ENCODE measurements around the gene H1-8.
"Not testable (repeated sequence)": the region's sequence is repeated elsewhere in the genome, so short reads cannot be mapped to it uniquely, and the experiment has no call there.

H1-8 gene, protein sequence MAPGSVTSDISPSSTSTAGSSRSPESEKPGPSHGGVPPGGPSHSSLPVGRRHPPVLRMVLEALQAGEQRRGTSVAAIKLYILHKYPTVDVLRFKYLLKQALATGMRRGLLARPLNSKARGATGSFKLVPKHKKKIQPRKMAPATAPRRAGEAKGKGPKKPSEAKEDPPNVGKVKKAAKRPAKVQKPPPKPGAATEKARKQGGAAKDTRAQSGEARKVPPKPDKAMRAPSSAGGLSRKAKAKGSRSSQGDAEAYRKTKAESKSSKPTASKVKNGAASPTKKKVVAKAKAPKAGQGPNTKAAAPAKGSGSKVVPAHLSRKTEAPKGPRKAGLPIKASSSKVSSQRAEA

DNA sequence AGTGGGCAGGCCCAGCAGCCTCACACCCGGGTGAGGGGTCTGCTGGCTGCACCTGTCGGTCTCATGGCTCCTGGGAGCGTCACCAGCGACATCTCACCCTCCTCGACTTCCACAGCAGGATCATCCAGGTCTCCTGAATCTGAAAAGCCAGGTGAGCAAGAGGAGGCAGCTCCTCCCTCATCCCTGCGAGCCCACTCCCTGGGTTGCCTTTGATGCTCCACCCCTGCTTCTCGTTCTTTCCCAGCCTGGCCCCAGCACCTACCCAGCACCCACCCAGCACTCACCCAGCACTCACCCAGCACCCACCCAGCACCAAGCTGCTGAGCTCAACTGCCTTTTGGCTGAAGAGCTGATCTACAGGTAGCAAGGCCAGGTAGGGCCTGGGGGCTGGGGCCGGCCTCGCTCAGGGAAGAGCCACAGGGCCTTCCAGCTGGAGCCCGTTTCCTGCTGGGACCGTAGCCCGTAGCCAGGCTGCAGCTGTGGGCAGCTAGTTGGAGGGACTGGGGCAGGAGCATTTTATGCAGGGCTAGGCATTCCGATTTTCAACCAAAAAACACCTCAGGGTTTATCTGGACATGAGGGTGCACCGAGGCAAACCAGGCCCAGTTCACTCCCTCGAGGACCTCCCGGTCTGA lies at the start of gene H1-8:
TSS of gene H1-8 (plus strand) at position 20 of the 635 bp plus-strand sequence. CDS start at position 64, 44 bp downstream.
- H3K4me3 ChIP-seq (ENCODE audit: low read length): no peak within 1 kb of the TSS
- TF ChIP-seq ZNF274 (IDR thresholded peaks at IDR 0.05; ENCODE audit: low read depth, low read length): no peak

DNA sequence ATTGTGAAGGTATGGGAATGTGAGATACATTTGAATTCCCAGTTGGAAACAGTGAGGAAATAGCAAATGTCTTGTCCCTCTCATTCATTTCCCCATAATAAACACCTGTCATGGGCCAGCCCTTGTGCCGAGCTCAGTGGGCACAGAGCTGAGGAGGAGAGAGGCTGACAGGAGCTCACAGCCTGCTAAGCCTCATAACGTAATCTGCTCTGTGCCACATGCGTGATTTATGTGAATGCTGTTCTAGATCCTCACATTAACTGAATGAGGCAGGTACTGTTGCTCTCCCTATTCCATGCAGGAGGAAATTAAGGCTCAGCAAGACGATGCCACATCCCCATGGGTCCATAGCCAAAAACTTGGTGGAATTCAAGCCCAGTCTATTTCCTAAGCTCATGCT lies 49.8 kb upstream of the H1-8 start:
- TF ChIP-seq ZNF274 (IDR thresholded peaks at IDR 0.05; ENCODE audit: low read depth, low read length): no peak

DNA sequence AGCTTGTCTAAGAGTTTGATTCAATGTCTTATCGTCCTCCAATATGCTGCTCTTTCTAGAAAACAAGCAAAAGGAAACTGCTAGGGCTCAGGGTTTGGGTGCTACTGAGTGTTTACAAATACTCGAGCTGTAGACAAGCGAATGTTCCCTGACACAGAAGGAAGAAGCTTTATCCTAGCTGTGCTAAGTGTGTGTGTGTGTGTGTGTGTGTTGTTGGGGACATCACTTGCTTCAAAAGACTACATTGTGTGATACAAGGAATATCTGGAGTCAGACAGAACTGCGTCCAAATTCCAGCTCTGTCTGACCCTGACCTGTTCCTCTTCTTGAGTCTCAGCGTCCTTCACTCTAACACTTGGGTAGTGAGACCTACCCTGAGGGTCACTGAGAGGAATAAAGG lies 48.5 kb upstream of the H1-8 start:
- H3K4me3 ChIP-seq (ENCODE audit: low read length): not testable (repeated sequence)

More for the DNA sequence above, 49.8 kb upstream of the H1-8 start:
- H3K4me3 ChIP-seq (ENCODE audit: low read length): no peak overlapping the region

DNA sequence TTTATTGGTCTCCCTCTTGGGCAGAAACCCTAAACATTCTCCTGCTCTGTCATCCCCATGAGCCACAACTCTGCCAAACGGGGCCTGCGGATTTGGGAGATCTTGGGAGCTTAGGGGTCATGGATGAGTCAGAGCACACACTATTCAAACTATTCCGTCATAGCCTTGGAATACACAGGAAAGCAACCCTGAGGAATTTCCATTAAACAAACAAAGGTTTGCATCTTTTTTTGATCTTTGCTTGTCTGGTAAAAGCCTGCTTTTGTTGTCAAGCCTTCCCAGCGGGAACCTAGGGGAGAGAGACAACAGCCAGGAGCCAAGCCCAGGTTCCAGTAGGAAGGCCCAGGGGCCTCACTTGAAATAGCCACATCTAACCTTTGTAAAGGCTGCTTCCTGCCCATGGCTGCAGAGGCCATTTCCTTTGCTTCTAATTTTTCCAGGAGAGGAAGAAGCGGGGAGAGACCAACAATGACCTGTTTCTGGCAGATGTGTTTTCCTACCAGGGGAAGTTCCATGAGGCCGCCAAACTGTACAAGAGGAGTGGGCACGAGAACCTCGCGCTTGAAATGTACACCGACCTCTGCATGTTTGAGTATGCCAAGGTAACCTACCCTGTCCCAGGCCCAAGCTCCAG lies 47.9 kb upstream of the H1-8 start:
- not testable (repeated sequence) for H3K4me3 ChIP-seq (ENCODE audit: low read length)

DNA sequence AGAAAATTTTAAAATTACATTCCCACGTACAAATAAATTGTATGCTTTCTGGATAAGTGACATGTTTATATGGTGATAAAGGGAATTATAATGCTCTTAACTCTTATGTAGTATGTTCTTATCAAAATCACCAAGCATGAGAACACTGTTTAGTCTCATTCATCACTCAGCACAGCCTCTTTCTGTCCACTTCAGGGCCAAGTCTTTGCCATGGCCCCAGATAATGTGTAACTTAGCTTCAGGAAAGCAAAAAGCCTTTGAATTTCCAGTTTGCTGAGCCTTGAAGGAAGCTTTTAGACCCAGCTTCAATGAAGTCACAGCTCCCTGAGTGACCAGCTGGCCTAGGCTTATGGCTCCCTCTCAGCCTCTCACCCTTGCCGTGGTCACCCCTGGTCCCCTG lies 45.1 kb upstream of the H1-8 start:
- H3K4me3 ChIP-seq (ENCODE audit: low read length): not testable (repeated sequence)

DNA sequence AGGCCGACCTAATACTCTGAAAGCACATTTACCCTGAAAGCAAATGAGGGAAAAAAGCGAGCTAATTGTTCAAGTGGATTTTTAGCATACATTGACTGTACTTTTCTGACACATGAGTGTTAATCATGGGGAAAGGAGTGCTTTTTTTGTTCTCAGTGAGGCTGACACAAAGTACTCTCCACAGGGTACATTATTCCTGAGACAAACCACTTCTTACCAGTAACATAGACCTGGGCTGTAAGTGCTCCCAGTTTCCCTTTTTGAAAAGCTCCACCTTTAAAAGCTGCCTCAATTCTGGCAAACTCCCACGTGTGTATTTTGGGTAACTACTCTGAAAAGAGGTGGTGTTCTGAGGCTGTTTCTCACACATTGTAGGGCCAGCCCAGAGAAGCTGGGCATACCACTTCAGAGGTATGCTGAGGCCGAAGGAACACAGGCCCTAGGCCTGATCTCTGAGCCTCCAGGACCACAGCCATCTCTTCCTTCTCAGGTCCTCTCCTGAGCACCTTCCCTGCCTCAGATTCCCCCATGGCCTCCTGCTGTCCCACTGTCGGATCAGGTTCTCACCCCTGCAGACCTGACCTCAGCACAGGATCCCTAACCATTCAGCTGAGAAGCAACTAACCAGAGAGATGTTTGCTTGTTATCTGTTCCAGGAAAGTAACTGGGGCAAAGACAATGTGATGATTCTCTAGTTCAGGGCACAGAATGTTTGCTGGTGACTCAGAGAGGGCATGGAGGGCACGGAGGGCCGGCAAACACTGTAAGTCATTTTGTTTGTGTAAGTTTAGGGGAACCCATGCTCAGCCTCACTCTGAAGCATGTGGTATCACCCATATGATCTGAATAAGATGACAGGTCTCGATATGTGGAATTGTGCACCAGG lies 44.1 kb upstream of the H1-8 start:
- H3K4me3 ChIP-seq (ENCODE audit: low read length): not testable (repeated sequence)

DNA sequence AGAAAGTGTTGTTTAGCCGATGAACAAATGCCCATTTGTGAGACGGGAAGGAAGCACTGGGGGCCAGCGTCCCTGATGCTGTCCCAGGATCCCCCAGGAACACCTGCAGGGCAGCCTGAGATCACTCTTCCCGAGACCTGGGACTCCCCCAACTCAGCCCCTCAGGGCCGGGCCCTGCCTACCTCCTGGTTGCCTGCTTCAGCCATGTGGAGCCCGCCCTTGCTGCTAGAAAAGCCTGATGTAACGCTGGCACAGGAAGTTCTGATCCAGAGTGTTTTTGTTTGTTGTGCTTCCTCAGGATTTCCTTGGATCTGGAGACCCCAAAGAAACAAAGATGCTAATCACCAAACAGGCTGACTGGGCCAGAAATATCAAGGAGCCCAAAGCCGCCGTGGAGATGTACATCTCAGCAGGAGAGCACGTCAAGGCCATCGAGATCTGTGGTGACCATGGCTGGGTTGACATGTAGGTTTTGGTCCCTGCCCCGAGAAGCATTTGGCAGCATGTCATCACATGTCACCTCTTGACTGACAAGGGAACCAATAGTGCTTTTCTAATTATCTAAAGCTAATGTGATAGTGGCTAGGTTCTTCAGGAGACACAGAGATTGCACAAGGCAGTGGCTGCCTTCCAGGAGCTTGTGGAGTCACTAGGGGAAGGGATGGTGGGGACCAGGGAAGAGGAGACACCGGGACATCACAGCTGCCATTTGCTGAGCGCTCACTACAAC lies 43.2 kb upstream of the H1-8 start:
- H3K4me3 ChIP-seq (ENCODE audit: low read length): not testable (repeated sequence)

DNA sequence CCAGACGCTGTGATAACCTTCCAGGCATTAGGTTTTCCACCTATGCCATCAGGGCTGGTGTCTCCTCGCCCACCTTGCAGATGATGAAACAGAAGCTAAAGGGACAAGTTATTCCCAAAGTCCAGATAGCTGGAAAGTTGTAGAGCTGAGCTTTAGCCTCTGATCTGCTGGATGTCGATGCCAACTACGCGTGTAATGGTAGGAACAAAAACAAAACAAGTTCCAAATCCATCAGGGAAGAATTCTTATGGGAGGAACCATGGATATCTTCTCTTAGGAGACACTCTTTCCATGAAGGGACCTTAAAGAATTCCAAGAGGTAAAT lies 42.7 kb upstream of the H1-8 start:
- TF ChIP-seq ZNF274 (IDR thresholded peaks at IDR 0.05; ENCODE audit: low read depth, low read length): no peak
- no peak overlapping the region for H3K4me3 ChIP-seq (ENCODE audit: low read length)

DNA sequence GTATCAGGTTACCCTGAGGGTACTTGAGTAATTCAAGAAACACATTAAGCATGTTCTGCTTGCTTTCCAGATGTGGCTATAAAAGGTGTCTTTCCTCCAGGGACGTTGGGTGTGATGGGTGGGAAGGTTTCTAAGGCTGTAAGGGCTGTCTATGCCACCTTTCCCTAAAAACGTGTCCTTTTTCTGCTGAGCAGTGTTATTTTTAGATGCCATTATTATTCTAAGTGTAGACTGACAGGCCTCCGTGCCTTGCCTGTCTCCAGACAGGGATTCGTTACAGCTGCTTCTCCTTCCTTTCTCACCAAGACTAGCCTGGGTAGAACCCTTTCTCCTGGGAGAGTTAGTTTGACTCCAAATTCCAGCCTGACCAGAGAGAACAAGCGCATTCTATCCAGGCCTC lies 41.3 kb upstream of the H1-8 start:
- TF ChIP-seq ZNF274 (IDR thresholded peaks at IDR 0.05; ENCODE audit: low read depth, low read length): no peak
- H3K4me3 ChIP-seq (ENCODE audit: low read length): no peak overlapping the region

DNA sequence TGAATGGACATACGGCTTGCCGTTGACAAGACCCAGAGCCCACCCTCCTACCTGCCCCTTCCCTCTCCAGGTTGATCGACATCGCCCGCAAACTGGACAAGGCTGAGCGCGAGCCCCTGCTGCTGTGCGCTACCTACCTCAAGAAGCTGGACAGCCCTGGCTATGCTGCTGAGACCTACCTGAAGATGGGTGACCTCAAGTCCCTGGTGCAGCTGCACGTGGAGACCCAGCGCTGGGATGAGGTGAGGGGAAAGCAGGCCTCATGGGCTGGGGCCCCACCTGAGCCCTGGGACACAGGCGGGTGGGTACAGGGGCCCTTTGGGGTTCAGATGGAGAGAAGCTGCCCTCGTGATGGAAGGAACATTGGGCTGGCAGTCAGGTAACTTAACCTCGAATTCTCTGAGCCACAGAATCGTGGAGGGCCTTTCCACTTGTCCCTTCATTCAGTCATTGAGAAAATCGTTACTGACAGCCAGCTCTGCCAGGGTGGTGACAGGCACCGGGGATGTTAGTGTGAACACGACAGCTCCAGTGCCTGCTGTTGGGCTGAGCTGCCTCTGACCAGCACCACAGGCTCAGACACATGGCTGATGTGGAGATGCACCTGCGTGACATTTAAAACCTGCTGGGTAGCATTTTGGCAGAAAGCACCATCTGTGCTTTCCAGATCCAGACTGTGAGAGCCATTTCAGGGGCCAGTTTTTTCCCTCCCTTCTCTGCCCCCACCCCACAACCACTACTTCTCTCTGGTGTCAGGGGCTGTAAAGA lies 40.1 kb upstream of the H1-8 start:
- H3K4me3 ChIP-seq (ENCODE audit: low read length): no peak overlapping the region
- no peak for TF ChIP-seq ZNF274 (IDR thresholded peaks at IDR 0.05; ENCODE audit: low read depth, low read length)

DNA sequence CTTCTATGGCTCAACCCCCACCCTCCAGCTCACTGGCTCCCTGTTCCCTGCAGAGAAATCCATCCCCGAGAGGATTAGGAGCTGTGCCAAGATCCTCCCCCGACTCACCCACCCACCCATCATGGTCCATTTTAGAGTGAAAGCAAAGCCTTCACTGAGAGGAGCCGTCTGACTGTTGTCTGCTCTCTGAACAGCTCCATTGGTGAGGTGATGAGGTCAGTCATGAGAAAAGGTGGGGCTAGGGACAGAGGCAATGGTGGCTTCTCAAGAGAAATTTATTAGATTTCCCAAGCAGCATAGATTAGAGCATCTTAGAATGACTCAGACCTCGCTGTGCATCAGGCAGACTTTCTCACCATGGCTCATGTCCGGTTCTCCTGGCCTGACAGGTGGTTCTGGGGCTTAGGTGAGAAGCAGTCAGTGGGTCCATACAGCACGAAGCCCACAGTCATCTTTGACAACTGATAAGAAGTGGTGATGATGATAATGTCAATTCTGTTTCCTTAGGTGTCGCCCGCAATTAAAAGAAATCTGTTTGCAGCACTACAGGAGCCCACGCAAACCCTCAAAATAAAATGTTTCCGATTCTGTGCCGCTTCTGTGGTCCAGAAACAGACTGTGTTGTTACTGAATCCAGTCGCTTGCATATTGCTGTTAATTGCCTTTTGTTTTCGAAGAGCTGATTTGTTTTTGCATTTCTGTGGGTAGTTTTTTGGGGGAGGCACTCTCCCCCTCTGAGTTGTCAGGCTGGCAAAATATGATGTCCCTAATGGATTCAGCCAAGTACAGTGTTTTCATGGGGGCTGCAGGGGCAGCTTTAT lies 39.3 kb upstream of the H1-8 start:
- no peak for TF ChIP-seq ZNF274 (IDR thresholded peaks at IDR 0.05; ENCODE audit: low read depth, low read length)
- no peak overlapping the region for H3K4me3 ChIP-seq (ENCODE audit: low read length)

DNA sequence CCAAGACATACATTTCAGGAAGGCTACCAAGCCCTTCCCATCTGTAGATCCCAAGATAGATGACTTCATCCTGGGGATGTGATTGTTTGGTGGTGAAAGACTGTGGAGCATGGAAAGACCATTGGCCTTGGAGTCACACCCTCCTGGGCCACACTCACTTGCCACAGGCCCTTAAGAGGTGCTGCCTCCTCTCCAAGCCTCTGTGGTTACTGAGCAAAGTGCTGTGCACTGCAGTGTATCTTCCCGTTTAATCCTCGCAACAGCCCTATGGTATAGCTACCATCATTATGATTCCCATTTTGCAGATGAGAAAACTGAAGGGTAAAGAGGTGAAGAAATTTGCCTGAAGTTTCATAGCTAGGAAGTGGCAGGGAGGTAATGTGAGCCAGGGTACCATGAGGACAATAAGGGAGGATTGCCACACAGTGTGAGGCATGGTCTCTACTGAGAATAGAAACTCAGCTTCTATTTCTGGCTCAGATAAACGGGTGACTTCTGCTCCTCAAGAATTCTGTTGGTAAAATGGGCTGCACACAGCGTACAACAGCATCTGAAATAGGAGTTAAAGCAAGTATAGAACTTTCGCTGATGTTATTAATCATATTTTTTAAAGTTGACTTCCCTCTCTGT lies 38.4 kb upstream of the H1-8 start:
- TF ChIP-seq ZNF274 (IDR thresholded peaks at IDR 0.05; ENCODE audit: low read depth, low read length): no peak

More for the DNA sequence above, 38.4 kb upstream of the H1-8 start:
- H3K4me3 ChIP-seq (ENCODE audit: low read length): no peak overlapping the region
